Measurements from ENCODE around the gene RNF182.

Gene RNF182

DNA sequence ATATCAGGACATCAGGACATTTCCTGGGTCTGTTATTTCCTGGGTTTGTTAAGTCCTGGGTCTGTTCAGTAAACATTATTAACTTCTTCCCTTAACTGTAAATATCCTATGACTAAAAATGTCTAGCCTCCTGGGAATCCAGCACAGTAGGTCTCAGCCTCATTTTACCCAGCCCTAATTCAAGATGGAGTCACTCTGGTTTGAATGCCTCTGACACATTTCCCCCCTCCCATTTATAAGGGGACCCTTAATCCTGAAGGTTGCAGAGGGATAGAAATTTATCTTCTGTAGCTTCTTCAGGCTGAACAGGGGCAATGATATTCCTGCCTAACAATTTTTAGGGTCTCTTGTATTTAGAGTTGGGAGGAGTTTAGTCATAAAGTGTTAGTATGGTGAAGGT, 21.8 kb downstream of the RNF182 start:
- no peak overlapping the region for H2AFZ ChIP-seq (ENCODE audit: low read depth)
- H3K79me2 ChIP-seq (ENCODE audit: insufficient read depth, low read depth): no peaks in the 10 kb centered on the region

GRCh38 chr6:13947611-13948178, 22.9 kb downstream of the RNF182 start:
- no peaks in the 10 kb centered on the region for H3K4me1 ChIP-seq (ENCODE audit: low read depth, poor library complexity, severe bottlenecking)
- TF ChIP-seq CTCF (conservative IDR thresholded peaks at IDR 0.05; ENCODE audit: low read depth, low read length): no peak
- H3K79me2 ChIP-seq (ENCODE audit: insufficient read depth, low read depth): no peaks in the 10 kb centered on the region
- H3K27me3 ChIP-seq (ENCODE audit: insufficient read depth, low read depth): no peaks in the 10 kb centered on the region
- H3K4me3 ChIP-seq (IDR thresholded peaks at IDR 0.05; ENCODE audit: insufficient read depth, low read depth, low read length): no peak overlapping the region
- H3K27ac ChIP-seq: no peak overlapping the region
- H2AFZ ChIP-seq (ENCODE audit: low read depth): no peak overlapping the region
- H3K9ac ChIP-seq: no peak overlapping the region
- H4K20me1 ChIP-seq (ENCODE audit: insufficient read depth): no peaks in the 10 kb centered on the region
- no peaks in the 10 kb centered on the region for H3K36me3 ChIP-seq (ENCODE audit: insufficient read depth)
- H3K4me2 ChIP-seq: no peak overlapping the region

More for the DNA sequence above, 21.8 kb downstream of the RNF182 start:
- H3K27me3 ChIP-seq (ENCODE audit: insufficient read depth, low read depth): no peaks in the 10 kb centered on the region
- no peak overlapping the region for H3K27ac ChIP-seq
- H3K9ac ChIP-seq: no peak overlapping the region
- no peak overlapping the region for H3K4me3 ChIP-seq (IDR thresholded peaks at IDR 0.05; ENCODE audit: insufficient read depth, low read depth, low read length)
- no peak for TF ChIP-seq CTCF (conservative IDR thresholded peaks at IDR 0.05; ENCODE audit: low read depth, low read length)
- no peaks in the 10 kb centered on the region for H3K4me1 ChIP-seq (ENCODE audit: low read depth, poor library complexity, severe bottlenecking)
- H4K20me1 ChIP-seq (ENCODE audit: insufficient read depth): no peaks in the 10 kb centered on the region
- H3K4me2 ChIP-seq: no peak overlapping the region
- no peaks in the 10 kb centered on the region for H3K36me3 ChIP-seq (ENCODE audit: insufficient read depth)

- Histone ChIP-seq H3K4me2 (no peak overlapping the region), H2AFZ (ENCODE audit: low read depth) (no peak overlapping the region), H3K27me3 (ENCODE audit: insufficient read depth, low read depth) (no peaks in the 10 kb centered on the region), H3K9ac (no peak overlapping the region), H3K4me1 (ENCODE audit: low read depth, poor library complexity, severe bottlenecking) (no peaks in the 10 kb centered on the region), H3K4me3 (IDR thresholded peaks at IDR 0.05; ENCODE audit: insufficient read depth, low read depth, low read length) (no peak overlapping the region), H4K20me1 (ENCODE audit: insufficient read depth) (no peaks in the 10 kb centered on the region), H3K79me2 (ENCODE audit: insufficient read depth, low read depth) (no peaks in the 10 kb centered on the region), H3K27ac (no peak overlapping the region), H3K36me3 (ENCODE audit: insufficient read depth) (no peaks in the 10 kb centered on the region)
- TF ChIP-seq CTCF (conservative IDR thresholded peaks at IDR 0.05; ENCODE audit: low read depth, low read length): no peak
These were observed 27.3 kb downstream of the RNF182 start for GRCh38 chr6:13952101-13952500.

DNA sequence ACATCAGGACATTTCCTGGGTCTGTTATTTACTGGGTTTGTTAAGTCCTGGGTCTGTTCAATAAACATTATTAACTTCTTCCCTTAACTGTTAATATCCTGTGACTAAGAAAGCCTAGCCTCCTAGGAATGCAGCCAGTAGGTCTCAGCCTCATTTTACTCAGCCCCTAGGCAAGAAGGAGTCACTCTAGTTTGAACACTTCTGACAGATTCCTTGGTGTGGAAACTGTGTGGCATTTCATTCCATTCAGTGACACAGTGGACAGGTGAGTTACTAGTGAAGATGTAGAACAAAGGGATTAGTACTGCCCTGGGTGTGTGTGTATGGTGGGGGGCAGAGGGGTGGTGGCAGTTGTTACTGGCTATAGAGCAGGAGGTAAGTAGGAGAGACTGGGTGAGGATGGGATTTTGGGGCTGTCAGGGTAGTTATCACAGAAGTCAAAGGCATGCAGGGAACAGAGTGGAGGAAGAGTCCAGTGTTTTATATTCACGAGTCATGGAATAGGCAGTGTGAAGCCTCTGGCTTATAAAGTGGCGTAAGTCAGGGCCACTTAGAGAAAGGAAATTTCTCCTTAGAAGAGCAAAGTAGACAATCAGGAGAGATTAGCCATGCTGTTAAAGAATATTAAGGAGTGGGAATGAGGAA, 28.4 kb downstream of the RNF182 start:
- no peaks in the 10 kb centered on the region for H3K4me1 ChIP-seq (ENCODE audit: low read depth, poor library complexity, severe bottlenecking)
- no peak overlapping the region for H3K9ac ChIP-seq
- TF ChIP-seq CTCF (conservative IDR thresholded peaks at IDR 0.05; ENCODE audit: low read depth, low read length): no peak
- no peaks in the 10 kb centered on the region for H3K36me3 ChIP-seq (ENCODE audit: insufficient read depth)
- no peak overlapping the region for H2AFZ ChIP-seq (ENCODE audit: low read depth)
- no peaks in the 10 kb centered on the region for H3K27me3 ChIP-seq (ENCODE audit: insufficient read depth, low read depth)
- no peak overlapping the region for H3K4me2 ChIP-seq
- no peak overlapping the region for H3K4me3 ChIP-seq (IDR thresholded peaks at IDR 0.05; ENCODE audit: insufficient read depth, low read depth, low read length)
- H4K20me1 ChIP-seq (ENCODE audit: insufficient read depth): no peaks in the 10 kb centered on the region
- no peak overlapping the region for H3K27ac ChIP-seq
- H3K79me2 ChIP-seq (ENCODE audit: insufficient read depth, low read depth): no peaks in the 10 kb centered on the region
